ENCODE measurements around the gene CBR3. TPM values are rescaled to one million over a fixed set of nuclear protein-coding genes. Genes with fewer than 3 reads are reported as not detected.

The CBR3 gene
- total RNA-seq, 1 donor from 2014 or later, result 2.8 TPM

- DNase-seq (ENCODE audit: low read depth), result no peak
Observed at GRCh38 chr21:36109868-36110267, 25.0 kb upstream of the CBR3 start.

GRCh38 chr21:36111238-36111637 is 23.6 kb upstream of the CBR3 start:
- no peaks in the 10 kb centered on the region for H3K4me1 Mint-ChIP-seq (ENCODE audit: low read depth, unreplicated experiment)
- no peaks in the 10 kb centered on the region for H3K27me3 ChIP-seq (ENCODE audit: insufficient read depth, low read length)
- no peak for TF ChIP-seq CTCF (IDR thresholded peaks at IDR 0.05; ENCODE audit: insufficient read depth, low read depth, low read length)
- TF ChIP-seq EZH2 (IDR thresholded peaks at IDR 0.05; ENCODE audit: insufficient read depth, low read length), result no peak
- H3K4me3 ChIP-seq (ENCODE audit: insufficient read depth, low read depth, low read length), result no peak overlapping the region
- no peak overlapping the region for H3K4me3 Mint-ChIP-seq (ENCODE audit: unreplicated experiment)
- H3K27ac Mint-ChIP-seq (ENCODE audit: unreplicated experiment), result no peak overlapping the region
- no peak overlapping the region for H3K27ac ChIP-seq (ENCODE audit: low read depth, low read length)
- no peaks in the 10 kb centered on the region for H4K20me1 ChIP-seq (ENCODE audit: insufficient read depth, low read length)
- no peak for DNase-seq (ENCODE audit: low read depth)
- no peak overlapping the region for H3K4me2 ChIP-seq (ENCODE audit: low read length)
- H3K79me2 ChIP-seq (ENCODE audit: insufficient read depth, low read length), result no peaks in the 10 kb centered on the region
- peaks cover 10% of the 10 kb centered on the region for H3K27me3 Mint-ChIP-seq (ENCODE audit: low read depth, unreplicated experiment)
- H3K9me3 ChIP-seq (ENCODE audit: insufficient read depth, low read depth, low read length), result no peaks in the 10 kb centered on the region
- no peaks in the 10 kb centered on the region for H3K36me3 Mint-ChIP-seq (ENCODE audit: low read depth, unreplicated experiment)
- no peaks in the 10 kb centered on the region for H3K4me1 ChIP-seq (ENCODE audit: insufficient read depth, low read length)
- no peak for FAIRE-seq
- H3K9me3 Mint-ChIP-seq (ENCODE audit: unreplicated experiment), result no peaks in the 10 kb centered on the region
- H3K36me3 ChIP-seq (ENCODE audit: insufficient read depth, low read length), result no peaks in the 10 kb centered on the region
- no peak overlapping the region for H3K9ac ChIP-seq (ENCODE audit: low read length)
- H2AFZ ChIP-seq (ENCODE audit: low read depth, low read length), result no peak overlapping the region

More at GRCh38 chr21:36109868-36110267, 25.0 kb upstream of the CBR3 start:
- Histone ChIP-seq H3K9me3 (ENCODE audit: insufficient read depth, low read depth, low read length) (no peaks in the 10 kb centered on the region), H3K4me1 (ENCODE audit: insufficient read depth, low read length) (no peaks in the 10 kb centered on the region), H3K79me2 (ENCODE audit: insufficient read depth, low read length) (no peaks in the 10 kb centered on the region), H2AFZ (ENCODE audit: low read depth, low read length) (no peak overlapping the region), H3K36me3 (ENCODE audit: insufficient read depth, low read length) (no peaks in the 10 kb centered on the region), H3K27me3 (ENCODE audit: insufficient read depth, low read length) (no peaks in the 10 kb centered on the region), H3K9ac (ENCODE audit: low read length) (no peak overlapping the region), H3K4me3 (ENCODE audit: insufficient read depth, low read depth, low read length) (no peak overlapping the region), H4K20me1 (ENCODE audit: insufficient read depth, low read length) (no peaks in the 10 kb centered on the region), H3K27ac (ENCODE audit: low read depth, low read length) (no peak overlapping the region), H3K4me2 (ENCODE audit: low read length) (no peak overlapping the region)
- TF ChIP-seq EZH2 (IDR thresholded peaks at IDR 0.05; ENCODE audit: insufficient read depth, low read length) (no peak), CTCF (IDR thresholded peaks at IDR 0.05; ENCODE audit: insufficient read depth, low read depth, low read length) (no peak)
- no peaks in the 10 kb centered on the region for H3K4me1 Mint-ChIP-seq (ENCODE audit: low read depth, unreplicated experiment)
- no peak overlapping the region for H3K27ac Mint-ChIP-seq (ENCODE audit: unreplicated experiment)
- H3K36me3 Mint-ChIP-seq (ENCODE audit: low read depth, unreplicated experiment), result no peaks in the 10 kb centered on the region
- H3K9me3 Mint-ChIP-seq (ENCODE audit: unreplicated experiment), result no peaks in the 10 kb centered on the region
- H3K27me3 Mint-ChIP-seq (ENCODE audit: low read depth, unreplicated experiment), result peaks cover 18% of the 10 kb centered on the region
- H3K4me3 Mint-ChIP-seq (ENCODE audit: unreplicated experiment), result no peak overlapping the region
- FAIRE-seq, result no peak

- no peaks in the 10 kb centered on the region for H3K79me2 ChIP-seq (ENCODE audit: insufficient read depth, low read length)
- H3K4me1 ChIP-seq (ENCODE audit: insufficient read depth, low read length), result no peaks in the 10 kb centered on the region
- no peak overlapping the region for H3K4me2 ChIP-seq (ENCODE audit: low read length)
- FAIRE-seq (no peak), DNase-seq (ENCODE audit: low read depth) (no peak)
- no peaks in the 10 kb centered on the region for H3K9me3 ChIP-seq (ENCODE audit: insufficient read depth, low read depth, low read length)
- no peak overlapping the region for H3K27ac ChIP-seq (ENCODE audit: low read depth, low read length)
- no peak overlapping the region for H3K9ac ChIP-seq (ENCODE audit: low read length)
- H3K27me3 Mint-ChIP-seq (ENCODE audit: low read depth, unreplicated experiment), result peaks cover 4% of the 10 kb centered on the region
- no peaks in the 10 kb centered on the region for H3K36me3 Mint-ChIP-seq (ENCODE audit: low read depth, unreplicated experiment)
- TF ChIP-seq CTCF (IDR thresholded peaks at IDR 0.05; ENCODE audit: insufficient read depth, low read depth, low read length) (no peak), EZH2 (IDR thresholded peaks at IDR 0.05; ENCODE audit: insufficient read depth, low read length) (no peak)
- H3K4me3 ChIP-seq (ENCODE audit: insufficient read depth, low read depth, low read length), result no peak overlapping the region
- no peak overlapping the region for H3K27ac Mint-ChIP-seq (ENCODE audit: unreplicated experiment)
- H3K9me3 Mint-ChIP-seq (ENCODE audit: unreplicated experiment), result no peaks in the 10 kb centered on the region
- H2AFZ ChIP-seq (ENCODE audit: low read depth, low read length), result no peak overlapping the region
- no peaks in the 10 kb centered on the region for H4K20me1 ChIP-seq (ENCODE audit: insufficient read depth, low read length)
- H3K36me3 ChIP-seq (ENCODE audit: insufficient read depth, low read length), result no peaks in the 10 kb centered on the region
- no peaks in the 10 kb centered on the region for H3K4me1 Mint-ChIP-seq (ENCODE audit: low read depth, unreplicated experiment)
- no peaks in the 10 kb centered on the region for H3K27me3 ChIP-seq (ENCODE audit: insufficient read depth, low read length)
- H3K4me3 Mint-ChIP-seq (ENCODE audit: unreplicated experiment), result no peak overlapping the region
Observed at GRCh38 chr21:36113647-36114428, 21.0 kb upstream of the CBR3 start.
